IMR-90 (cell line): Measurements from ENCODE around the gene CPNE4. TPM values are rescaled to one million over a fixed set of nuclear protein-coding genes. Genes with fewer than 3 reads are reported as not detected.

Source experiments
- BHLHE40 ChIP-seq: fragments of 150-350 bp; IDR thresholded peaks from 2 replicates; pipeline ENCODE4 v1.6.1; 2016; ENCODE audit warnings: mild to moderate bottlenecking, low read depth, low read length
- CHD1 ChIP-seq: IDR thresholded peaks from 2 replicates; pipeline ENCODE4 v1.6.1; 2012; ENCODE audit warnings: low read depth, low read length, improper control_type of control experiment
- MAFK ChIP-seq: IDR thresholded peaks from 2 replicates; pipeline ENCODE4 v1.6.1; 2012; ENCODE audit warnings: low read depth, low read length, improper control_type of control experiment
- MAZ ChIP-seq: IDR thresholded peaks from 2 replicates; pipeline ENCODE4 v1.6.1; 2012; ENCODE audit warnings: low read depth, mild to moderate bottlenecking, low read length, improper control_type of control experiment, moderate library complexity, borderline replicate concordance
- RAD21 ChIP-seq: IDR thresholded peaks from 2 replicates; pipeline ENCODE4 v1.6.1; 2012; ENCODE audit warnings: low read length, improper control_type of control experiment
- polyA plus RNA-seq, 3 experiments: library from polyadenylated mRNA; depleted of rRNA; stranded (reverse); fragments of >200 nt; gene quantifications; 2 replicates each; pipeline ENCODE4 v1.2.3, GENCODE V29; 2012; ENCODE audit warnings: low replicate concordance in 1 of 3
- total RNA-seq: library from RNA; depleted of rRNA; stranded (reverse); fragments of >200 nt; gene quantifications from 2 replicates; pipeline ENCODE4 v1.2.3, GENCODE V29; 2012

The CPNE4 gene
- total and polyA plus RNA-seq, 2 of the 4 experiments (the other 2 are of a cell fraction): not detected

- TF ChIP-seq MAFK (no peak), RAD21 (peak; percentile 36; the same call in 1 of the 2 replicates), MAZ (peak; percentile 69; the same call in 1 of the 2 replicates), BHLHE40 (no peak), CHD1 (no peak)
Measured at GRCh38 chr3:132034486-132035464, at the start of gene CPNE4 (continued).
